Panc1 (cell line): Measurements from ENCODE around the gene CUX1.

Experiments
- POLR2AphosphoS5 ChIP-seq: IDR thresholded peaks from 2 replicates; pipeline ENCODE4 v1.6.1; 2012; ENCODE audit warnings: mild to moderate bottlenecking, low read depth, low read length, moderate library complexity
- SIN3A ChIP-seq: IDR thresholded peaks from 2 replicates; pipeline ENCODE4 v1.6.1; 2012; ENCODE audit warnings: low read depth, mild to moderate bottlenecking, low read length, moderate library complexity, borderline replicate concordance; ENCODE audit not compliant: insufficient read depth
- TF ChIP-seq, protein P1 (sequence below): fragments of 450-650 bp; IDR thresholded peaks from 2 replicates; pipeline ENCODE4 v1.5.1; 2017; ENCODE audit warnings: mild to moderate bottlenecking
- TF ChIP-seq, protein P2 (sequence below), 2 experiments: IDR thresholded peaks; 2 replicates each; pipeline ENCODE4 v1.6.1; 2011 to 2012; ENCODE audit warnings: low read depth in 2 of 2, control low read depth in 1 of 2, low read length in 1 of 2, mild to moderate bottlenecking in 1 of 2, moderate library complexity in 1 of 2; ENCODE audit not compliant: insufficient read depth in 1 of 2

DNA sequence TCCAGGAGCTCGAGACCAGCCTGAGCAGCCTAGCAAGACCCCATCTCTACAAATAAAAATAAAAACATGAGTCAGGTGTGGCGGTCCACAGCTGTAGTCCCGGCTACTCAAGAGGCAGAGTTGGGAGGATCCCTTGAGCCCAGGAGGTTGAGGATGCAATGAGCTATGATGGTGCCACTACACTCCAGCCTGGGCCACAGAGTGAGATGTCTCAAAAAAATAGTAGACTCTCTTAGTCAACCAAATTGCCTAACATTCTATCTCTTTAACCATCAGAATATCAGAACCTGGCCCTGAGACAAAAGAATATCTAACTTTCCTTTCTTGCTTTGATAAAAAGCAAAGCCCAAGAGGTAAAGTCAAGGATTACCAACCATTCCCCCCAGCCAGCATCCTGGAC is 35.0 kb upstream of the CUX1 start:
- TF ChIP-seq, protein P1, sequence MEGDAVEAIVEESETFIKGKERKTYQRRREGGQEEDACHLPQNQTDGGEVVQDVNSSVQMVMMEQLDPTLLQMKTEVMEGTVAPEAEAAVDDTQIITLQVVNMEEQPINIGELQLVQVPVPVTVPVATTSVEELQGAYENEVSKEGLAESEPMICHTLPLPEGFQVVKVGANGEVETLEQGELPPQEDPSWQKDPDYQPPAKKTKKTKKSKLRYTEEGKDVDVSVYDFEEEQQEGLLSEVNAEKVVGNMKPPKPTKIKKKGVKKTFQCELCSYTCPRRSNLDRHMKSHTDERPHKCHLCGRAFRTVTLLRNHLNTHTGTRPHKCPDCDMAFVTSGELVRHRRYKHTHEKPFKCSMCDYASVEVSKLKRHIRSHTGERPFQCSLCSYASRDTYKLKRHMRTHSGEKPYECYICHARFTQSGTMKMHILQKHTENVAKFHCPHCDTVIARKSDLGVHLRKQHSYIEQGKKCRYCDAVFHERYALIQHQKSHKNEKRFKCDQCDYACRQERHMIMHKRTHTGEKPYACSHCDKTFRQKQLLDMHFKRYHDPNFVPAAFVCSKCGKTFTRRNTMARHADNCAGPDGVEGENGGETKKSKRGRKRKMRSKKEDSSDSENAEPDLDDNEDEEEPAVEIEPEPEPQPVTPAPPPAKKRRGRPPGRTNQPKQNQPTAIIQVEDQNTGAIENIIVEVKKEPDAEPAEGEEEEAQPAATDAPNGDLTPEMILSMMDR: no peak
- TF ChIP-seq POLR2AphosphoS5 (no peak), SIN3A (no peak)
- TF ChIP-seq, protein P2, sequence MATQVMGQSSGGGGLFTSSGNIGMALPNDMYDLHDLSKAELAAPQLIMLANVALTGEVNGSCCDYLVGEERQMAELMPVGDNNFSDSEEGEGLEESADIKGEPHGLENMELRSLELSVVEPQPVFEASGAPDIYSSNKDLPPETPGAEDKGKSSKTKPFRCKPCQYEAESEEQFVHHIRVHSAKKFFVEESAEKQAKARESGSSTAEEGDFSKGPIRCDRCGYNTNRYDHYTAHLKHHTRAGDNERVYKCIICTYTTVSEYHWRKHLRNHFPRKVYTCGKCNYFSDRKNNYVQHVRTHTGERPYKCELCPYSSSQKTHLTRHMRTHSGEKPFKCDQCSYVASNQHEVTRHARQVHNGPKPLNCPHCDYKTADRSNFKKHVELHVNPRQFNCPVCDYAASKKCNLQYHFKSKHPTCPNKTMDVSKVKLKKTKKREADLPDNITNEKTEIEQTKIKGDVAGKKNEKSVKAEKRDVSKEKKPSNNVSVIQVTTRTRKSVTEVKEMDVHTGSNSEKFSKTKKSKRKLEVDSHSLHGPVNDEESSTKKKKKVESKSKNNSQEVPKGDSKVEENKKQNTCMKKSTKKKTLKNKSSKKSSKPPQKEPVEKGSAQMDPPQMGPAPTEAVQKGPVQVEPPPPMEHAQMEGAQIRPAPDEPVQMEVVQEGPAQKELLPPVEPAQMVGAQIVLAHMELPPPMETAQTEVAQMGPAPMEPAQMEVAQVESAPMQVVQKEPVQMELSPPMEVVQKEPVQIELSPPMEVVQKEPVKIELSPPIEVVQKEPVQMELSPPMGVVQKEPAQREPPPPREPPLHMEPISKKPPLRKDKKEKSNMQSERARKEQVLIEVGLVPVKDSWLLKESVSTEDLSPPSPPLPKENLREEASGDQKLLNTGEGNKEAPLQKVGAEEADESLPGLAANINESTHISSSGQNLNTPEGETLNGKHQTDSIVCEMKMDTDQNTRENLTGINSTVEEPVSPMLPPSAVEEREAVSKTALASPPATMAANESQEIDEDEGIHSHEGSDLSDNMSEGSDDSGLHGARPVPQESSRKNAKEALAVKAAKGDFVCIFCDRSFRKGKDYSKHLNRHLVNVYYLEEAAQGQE (IDR thresholded peaks at IDR 0.05; ENCODE audit: insufficient read depth in 1 of 2, low read depth in 2 of 2, low read length in 1 of 2): no peak
